Measurements from ENCODE around the gene METRN. TPM values are rescaled to one million over a fixed set of nuclear protein-coding genes. Genes with fewer than 3 reads are reported as not detected.
A peak's percentile ranks its signal among the peaks of the same experiment; 100 is the strongest.

METRN gene
- total and polyA plus RNA-seq, 2 donors (not counting 1 experiment from before 2014, with no cell fraction given): 6.9 to 10.4 TPM

GRCh38 chr16:682493-683395 is 32.2 kb upstream of the METRN start:
- POLR2A ChIA-PET: no interaction called here
- peaks cover 28 to 56% of the 10 kb centered on the region in 2 donors for H3K4me1 ChIP-seq (ENCODE audit: control insufficient read depth in 2 of 2, insufficient read depth in 2 of 2, low read length in 2 of 2)
- no peak overlapping the region for H3K4me3 ChIP-seq (ENCODE audit: control extremely low read depth in 1 of 5, extremely low read depth in 1 of 5, insufficient read depth in 1 of 5, low read depth in 2 of 5, low read length in 4 of 5)
- no peak overlapping the region for H3K9ac ChIP-seq (ENCODE audit: low read length)
- CTCF ChIA-PET: no interaction called here
- no peaks in the 10 kb centered on the region for H3K9me3 Mint-ChIP-seq (ENCODE audit: insufficient read depth)
- no peaks in the 10 kb centered on the region for H3K27me3 Mint-ChIP-seq
- H3K4me1 Mint-ChIP-seq: peaks cover 34% of the 10 kb centered on the region
- H3K36me3 ChIP-seq (replicated peaks in 1 of 2; ENCODE audit: control extremely low read depth in 1 of 2, control insufficient read depth in 1 of 2, extremely low read depth in 1 of 2, insufficient read depth in 2 of 2, low read length in 1 of 2): peaks cover 0 to 27% of the 10 kb centered on the region in 2 experiments
- TF ChIP-seq, protein P1, sequence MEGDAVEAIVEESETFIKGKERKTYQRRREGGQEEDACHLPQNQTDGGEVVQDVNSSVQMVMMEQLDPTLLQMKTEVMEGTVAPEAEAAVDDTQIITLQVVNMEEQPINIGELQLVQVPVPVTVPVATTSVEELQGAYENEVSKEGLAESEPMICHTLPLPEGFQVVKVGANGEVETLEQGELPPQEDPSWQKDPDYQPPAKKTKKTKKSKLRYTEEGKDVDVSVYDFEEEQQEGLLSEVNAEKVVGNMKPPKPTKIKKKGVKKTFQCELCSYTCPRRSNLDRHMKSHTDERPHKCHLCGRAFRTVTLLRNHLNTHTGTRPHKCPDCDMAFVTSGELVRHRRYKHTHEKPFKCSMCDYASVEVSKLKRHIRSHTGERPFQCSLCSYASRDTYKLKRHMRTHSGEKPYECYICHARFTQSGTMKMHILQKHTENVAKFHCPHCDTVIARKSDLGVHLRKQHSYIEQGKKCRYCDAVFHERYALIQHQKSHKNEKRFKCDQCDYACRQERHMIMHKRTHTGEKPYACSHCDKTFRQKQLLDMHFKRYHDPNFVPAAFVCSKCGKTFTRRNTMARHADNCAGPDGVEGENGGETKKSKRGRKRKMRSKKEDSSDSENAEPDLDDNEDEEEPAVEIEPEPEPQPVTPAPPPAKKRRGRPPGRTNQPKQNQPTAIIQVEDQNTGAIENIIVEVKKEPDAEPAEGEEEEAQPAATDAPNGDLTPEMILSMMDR (IDR thresholded peaks at IDR 0.05): no peak
- no peak for TF ChIP-seq EZH2 (IDR thresholded peaks at IDR 0.05; ENCODE audit: borderline replicate concordance, insufficient read depth, low read depth, low read length, poor library complexity, severe bottlenecking)
- peak overlapping the region; percentile 80 for H3K4me3 Mint-ChIP-seq
- no peak overlapping the region for H2AFZ ChIP-seq (ENCODE audit: insufficient read depth, low read depth, low read length, poor library complexity, severe bottlenecking)
- no peaks in the 10 kb centered on the region for H3K27me3 ChIP-seq (replicated peaks in 1 of 4; ENCODE audit: control extremely low read depth in 1 of 4, control insufficient read depth in 3 of 4, insufficient read depth in 4 of 4, low read length in 3 of 4)
- peak overlapping the region; percentile 86 for H3K27ac Mint-ChIP-seq
- no peak for DNase-seq
- ATAC-seq (ENCODE audit: low read depth): no peak
- WGBS (ENCODE audit: insufficient coverage): 92% methylated on average over 34 of the region's 36 CpGs
- H3K4me2 ChIP-seq (replicated peaks; ENCODE audit: low read depth, low read length, poor library complexity, severe bottlenecking): peak overlapping the region; percentile 97
- peaks cover 37% of the 10 kb centered on the region for H3K79me2 ChIP-seq (ENCODE audit: control insufficient read depth, insufficient read depth, low read length)
- H3K27ac ChIP-seq (ENCODE audit: low read length in 2 of 2): no peak overlapping the region
- intact Hi-C loops (cut with micrococcal nuclease): loop anchor here (5.0 kb wide), 1 partner anchor 40 kb away; the partner anchor contains the start of gene ANTKMT
- H4K20me1 ChIP-seq (ENCODE audit: control insufficient read depth, insufficient read depth, low read length, poor library complexity, severe bottlenecking): peaks cover 31% of the 10 kb centered on the region
- H3K9me3 ChIP-seq (ENCODE audit: control extremely low read depth in 1 of 3, control insufficient read depth in 2 of 3, insufficient read depth in 1 of 3, low read length in 2 of 3): no peaks in the 10 kb centered on the region
